Measurements from ENCODE around the gene ANKIB1.
"Not testable (repeated sequence)": the region's sequence is repeated elsewhere in the genome, so short reads cannot be mapped to it uniquely, and the experiment has no call there.

The ANKIB1 gene

DNA sequence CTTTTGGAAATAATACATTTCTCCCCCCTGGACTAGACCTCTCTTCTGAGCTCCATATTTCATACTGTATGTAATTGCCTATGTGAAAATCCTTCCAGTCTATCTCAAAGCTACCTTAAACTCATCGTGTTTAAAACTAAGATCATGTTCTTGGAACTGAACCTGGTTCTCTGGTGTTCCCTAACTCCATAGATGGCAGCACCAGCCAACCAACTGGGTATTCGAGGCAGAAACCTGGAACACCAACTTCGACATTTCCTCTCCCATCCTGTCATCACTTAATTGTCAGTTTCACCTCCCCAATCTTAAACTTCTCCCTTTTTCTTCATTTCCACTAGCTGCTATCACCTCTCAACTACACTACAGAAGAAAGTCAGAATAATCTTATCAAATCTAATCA is 87.0 kb downstream of the ANKIB1 start:
- no peak for DNase-seq (ENCODE audit: low read depth, low spot score)

DNA sequence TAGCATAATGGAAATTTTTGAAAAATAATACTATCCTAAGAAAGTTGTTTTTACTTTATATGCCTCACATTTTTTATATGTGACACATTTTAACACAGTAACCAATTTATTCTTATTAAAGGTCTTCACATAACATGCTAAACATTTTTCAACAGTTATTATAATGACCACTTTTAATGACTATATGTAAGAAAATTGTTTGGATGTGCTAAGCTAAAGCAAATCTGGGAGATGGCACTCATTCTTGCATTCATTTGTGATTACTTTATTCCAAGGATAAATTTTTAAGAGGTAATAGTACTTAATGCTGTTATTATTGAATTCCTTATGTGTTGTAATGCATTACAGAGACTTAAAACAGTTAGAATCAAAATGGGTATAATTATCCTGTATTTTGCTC is 88.1 kb downstream of the ANKIB1 start:
- DNase-seq (ENCODE audit: low read depth, low spot score) = no peak

DNA sequence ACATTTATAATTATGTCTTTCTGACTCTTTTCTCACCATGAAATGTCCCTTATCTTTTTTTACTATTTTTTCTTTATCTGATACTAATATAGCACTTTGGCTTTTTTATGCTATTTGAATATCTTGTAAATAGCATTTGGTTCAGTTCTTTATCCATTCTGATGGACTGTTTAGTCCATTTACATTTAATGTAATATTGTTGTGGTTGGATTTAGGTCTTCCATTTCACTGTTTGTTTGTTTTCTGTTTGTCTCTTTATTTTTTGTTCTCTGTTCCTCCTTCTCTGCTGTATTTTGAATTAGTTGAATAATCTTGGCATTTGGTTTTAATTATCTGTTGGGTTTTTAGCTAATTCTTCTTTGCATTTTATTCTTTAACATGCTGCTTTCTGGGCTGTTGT is 89.8 kb downstream of the ANKIB1 start:
- no peak for DNase-seq (ENCODE audit: low read depth, low spot score)

DNA sequence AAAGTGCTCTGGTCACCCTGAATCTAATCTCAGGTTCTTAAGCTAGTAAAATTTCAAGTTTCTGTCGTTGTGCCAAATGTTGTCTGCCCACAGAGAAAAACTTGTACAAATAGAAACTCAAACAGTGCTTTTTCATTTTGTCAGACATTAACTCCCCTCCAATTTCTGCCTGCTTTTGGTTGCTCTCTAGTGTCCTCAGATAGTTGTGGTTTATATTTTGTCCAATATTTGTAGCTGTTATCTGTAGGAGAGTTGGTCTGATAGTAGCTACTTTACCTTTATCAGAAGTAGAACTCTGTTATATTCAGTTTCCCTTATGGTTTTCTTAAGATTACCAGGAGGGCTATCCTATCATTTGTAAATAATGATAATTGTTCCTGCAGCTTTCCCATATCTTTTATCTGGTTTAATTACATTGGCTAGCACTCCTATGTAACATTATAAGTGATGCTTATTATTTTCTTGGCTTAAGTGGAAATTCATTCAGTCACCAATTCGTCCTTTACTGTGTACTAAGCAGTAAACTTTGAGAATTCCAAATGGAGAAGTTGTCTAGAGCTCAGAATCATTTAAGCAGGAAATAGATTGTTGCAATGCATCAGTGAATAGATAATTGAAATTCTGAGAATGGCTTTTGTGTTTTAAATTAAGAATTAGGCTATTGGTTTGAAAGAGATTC is 91.0 kb downstream of the ANKIB1 start:
- no peak for DNase-seq (ENCODE audit: low read depth, low spot score)

- no peak for DNase-seq (ENCODE audit: low read depth, low spot score)
Observed at GRCh38 chr7:92340016-92340415, 94.2 kb downstream of the ANKIB1 start.

- no peak for DNase-seq (ENCODE audit: low read depth, low spot score)
Observed at GRCh38 chr7:92343714-92344113, 97.9 kb downstream of the ANKIB1 start.

DNA sequence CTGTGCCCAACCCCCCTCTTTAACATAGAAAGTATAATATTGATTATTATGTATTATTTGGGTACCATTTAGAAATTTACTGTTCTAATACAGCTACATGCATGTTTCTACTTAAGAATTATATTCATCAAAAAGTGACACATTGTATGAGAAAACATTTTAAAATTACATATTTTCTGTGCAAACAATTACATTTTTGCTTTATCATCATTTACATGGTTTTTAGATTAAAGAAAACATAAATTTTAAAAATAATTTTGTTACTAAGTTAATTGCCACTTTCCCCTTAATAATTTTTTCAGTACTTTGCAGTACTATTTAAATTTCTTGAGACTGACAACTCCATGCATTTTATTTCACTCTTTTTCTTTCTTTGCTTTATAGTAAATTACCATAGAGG is 106.2 kb downstream of the ANKIB1 start:
- no peak for DNase-seq (ENCODE audit: low read depth, low spot score)

GRCh38 chr7:92354214-92354613 is 108.4 kb downstream of the ANKIB1 start:
- DNase-seq (ENCODE audit: low read depth, low spot score) = no peak

- DNase-seq (ENCODE audit: low read depth, low spot score) = no peak
Observed at GRCh38 chr7:92356406-92356805, 110.6 kb downstream of the ANKIB1 start.

DNA sequence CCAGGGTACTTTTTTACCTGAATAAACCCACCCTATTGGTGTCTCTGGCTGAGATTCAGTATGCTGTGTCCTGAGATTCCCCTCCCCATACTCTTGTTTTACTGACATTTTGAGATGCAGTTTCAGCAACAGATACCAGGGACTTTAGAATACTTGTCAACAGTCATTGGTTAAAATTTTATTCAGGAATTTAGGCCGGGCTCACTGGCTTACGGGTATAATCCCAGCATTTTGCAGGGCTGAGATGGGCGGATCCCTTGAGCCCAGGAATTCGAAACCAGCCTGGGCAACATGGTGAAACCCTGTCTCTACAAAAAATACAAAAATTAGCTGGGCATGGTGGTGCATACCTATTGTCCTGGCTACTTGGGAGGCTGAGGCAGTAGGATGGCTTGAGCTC is 111.5 kb downstream of the ANKIB1 start:
- DNase-seq (ENCODE audit: low read depth, low spot score) = no peak

GRCh38 chr7:92359179-92359578 is 113.4 kb downstream of the ANKIB1 start:
- DNase-seq (ENCODE audit: low read depth, low spot score) = not testable (repeated sequence)

DNA sequence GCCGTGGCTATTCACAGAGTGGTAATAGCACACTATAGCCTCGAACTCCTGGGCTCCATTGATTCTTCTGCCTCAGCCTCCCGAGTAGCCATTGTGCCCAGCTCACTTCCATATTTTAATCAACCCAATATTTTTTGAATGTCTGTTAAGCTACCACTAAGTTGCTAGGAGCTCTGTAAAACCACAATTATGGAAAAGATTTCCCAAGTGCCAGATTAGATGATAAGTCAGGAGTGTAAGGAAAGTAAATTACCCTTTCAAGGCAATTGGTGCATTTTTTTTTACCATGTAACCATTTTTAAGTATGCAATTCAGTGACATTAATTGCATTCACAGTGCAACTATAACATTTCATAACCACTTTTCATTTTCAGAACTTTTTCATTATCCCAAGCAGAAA is 114.0 kb downstream of the ANKIB1 start:
- no peak for DNase-seq (ENCODE audit: low read depth, low spot score)

GRCh38 chr7:92360387-92360786 is 114.6 kb downstream of the ANKIB1 start:
- DNase-seq (ENCODE audit: low read depth, low spot score) = no peak

- no peak for DNase-seq (ENCODE audit: low read depth, low spot score)
Observed at GRCh38 chr7:92362131-92362530, 116.4 kb downstream of the ANKIB1 start.

DNA sequence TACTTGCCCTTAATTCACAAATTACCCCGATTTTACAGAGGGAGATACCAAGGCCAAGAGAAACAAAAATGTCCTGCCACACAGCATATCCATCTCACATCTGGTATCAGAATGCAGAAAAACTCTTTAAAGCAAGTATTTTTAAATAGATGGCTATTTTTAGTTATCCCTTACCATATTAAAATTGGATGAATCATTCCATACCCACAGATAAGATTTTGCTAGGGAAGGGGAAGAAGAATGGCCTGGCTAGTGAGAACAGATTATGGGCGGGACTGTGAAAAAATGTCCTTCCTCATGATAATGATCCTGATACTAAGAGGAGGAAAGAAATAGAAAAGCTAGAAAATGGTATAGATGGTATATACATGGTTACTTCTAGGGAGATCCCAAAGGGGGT is 121.0 kb downstream of the ANKIB1 start:
- no peak for DNase-seq (ENCODE audit: low read depth, low spot score)

- DNase-seq (ENCODE audit: low read depth, low spot score) = no peak
Observed at GRCh38 chr7:92368741-92369140, 123.0 kb downstream of the ANKIB1 start.

DNA sequence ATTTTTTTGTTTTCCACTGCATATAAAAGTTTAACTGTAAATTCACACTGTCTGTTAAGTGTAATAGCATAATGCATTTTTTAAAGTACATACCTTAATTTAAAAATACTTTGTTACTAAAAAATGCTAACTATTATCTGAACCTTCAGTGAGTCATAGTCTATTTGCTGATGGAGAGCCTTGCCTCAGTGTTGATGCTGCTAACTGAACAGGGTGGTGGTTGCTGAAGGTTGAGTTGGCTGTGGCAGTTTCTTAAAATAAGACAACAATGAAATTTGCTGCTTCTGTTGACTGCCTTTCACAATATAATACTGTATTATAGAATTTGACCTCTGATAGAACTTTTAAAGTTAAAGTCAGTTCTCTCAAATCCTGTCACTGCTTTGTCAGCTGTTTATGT is 129.2 kb downstream of the ANKIB1 start:
- DNase-seq (ENCODE audit: low read depth, low spot score) = no peak

DNA sequence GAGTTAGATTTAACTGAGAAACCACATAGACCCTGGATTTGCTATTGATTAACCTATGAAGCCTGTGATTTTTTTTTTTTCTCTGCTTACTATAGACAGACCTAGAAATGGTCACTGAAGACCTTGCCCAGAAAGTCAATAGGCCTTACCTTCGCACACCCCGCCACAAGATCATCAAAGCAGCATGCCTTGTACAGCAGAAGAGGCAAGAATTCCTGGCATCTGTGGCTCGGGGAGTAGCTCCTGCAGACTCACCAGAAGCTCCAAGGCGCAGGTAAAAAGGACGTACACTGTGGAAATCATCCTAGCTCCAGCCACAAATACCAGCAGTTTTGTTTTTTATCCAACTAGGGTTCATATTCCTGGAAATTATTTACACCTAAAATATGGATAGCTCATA is 145.3 kb downstream of the ANKIB1 start:
- DNase-seq (ENCODE audit: low read depth, low spot score) = no peak

- no peak for DNase-seq (ENCODE audit: low read depth, low spot score)
Observed at GRCh38 chr7:92397542-92397941, 151.8 kb downstream of the ANKIB1 start.

- DNase-seq (ENCODE audit: low read depth, low spot score) = no peak
Observed at GRCh38 chr7:92400013-92400412, 154.2 kb downstream of the ANKIB1 start.

DNA sequence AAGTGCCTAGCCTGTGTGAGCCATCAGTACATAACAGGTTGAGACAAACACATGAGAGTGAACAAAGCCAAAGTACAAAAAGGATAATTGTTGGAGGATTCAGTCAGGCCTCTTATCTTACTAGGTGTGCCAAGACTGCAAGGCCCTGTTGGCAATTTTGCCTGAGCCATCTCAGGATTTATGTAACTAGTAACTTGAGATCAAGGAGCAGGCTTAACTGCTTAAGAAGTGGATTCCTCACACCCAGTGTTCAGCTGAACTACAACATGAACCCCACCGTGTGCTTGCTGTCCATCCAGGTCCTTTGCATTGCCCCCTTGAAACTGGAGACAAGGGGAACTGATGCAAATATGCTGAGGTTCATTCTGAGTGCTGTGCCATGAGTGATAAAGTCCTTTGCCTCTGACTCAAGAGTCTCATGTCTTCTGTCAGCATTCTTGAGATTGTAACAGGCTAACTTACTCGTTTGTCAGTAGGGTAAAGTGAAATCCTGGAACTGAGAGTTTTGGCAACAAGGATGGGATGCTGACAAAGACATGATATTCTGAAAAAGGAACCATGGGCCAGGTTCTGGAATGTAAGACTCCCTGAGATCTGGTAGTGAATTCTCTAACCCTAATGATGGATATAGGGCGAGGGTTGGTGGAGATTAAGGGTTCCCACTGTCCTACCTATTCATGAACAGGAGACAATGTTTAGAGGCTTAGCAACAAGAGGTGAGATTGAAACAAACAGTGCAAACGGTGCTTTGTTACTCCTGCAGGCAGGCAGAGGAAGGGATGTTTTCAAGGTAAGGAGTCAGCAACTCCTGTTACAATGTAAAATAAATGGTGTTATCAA is 157.4 kb downstream of the ANKIB1 start:
- no peak for DNase-seq (ENCODE audit: low read depth, low spot score)

DNA sequence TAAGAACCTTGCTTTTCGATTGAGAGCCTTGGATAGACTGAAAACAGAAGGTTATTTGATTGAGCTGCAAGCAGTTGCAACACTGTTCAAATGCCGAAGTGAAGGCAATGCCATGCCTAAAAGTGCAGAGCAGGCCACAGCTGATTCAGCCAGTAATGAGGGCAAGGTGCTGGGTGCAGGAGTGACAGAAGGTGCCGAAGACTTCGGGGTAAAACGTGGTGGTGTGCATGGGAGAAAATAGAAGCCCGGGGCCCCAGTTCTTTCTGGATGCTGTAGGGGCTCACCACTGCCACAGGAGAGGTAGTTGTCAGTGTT is 157.9 kb downstream of the ANKIB1 start:
- no peak for DNase-seq (ENCODE audit: low read depth, low spot score)

GRCh38 chr7:92404170-92404614 is 158.4 kb downstream of the ANKIB1 start:
- DNase-seq (ENCODE audit: low read depth, low spot score) = no peak

Measured in brain pericyte (primary cell).